Measurements from ENCODE around the gene FAM89B.
"Not testable (repeated sequence)": the region's sequence is repeated elsewhere in the genome, so short reads cannot be mapped to it uniquely, and the experiment has no call there.

Gene FAM89B

GRCh38 chr11:65559535-65559934 lies 12.8 kb upstream of the FAM89B start:
- DNase-seq (ENCODE audit: low read depth), result no peak
- no peak for TF ChIP-seq CTCF (conservative IDR thresholded peaks at IDR 0.05; ENCODE audit: low read depth, low read length)
- H3K4me3 ChIP-seq (ENCODE audit: low read length), result no peak overlapping the region

GRCh38 chr11:65559951-65560537 lies 12.3 kb upstream of the FAM89B start:
- H3K4me3 ChIP-seq (ENCODE audit: low read length), result no peak overlapping the region
- TF ChIP-seq CTCF (conservative IDR thresholded peaks at IDR 0.05; ENCODE audit: low read depth, low read length), result no peak
- no peak for DNase-seq (ENCODE audit: low read depth)

- peak; percentile 71 for DNase-seq (ENCODE audit: low read depth)
- TF ChIP-seq CTCF (conservative IDR thresholded peaks at IDR 0.05; ENCODE audit: low read depth, low read length), result no peak
- no peak overlapping the region for H3K4me3 ChIP-seq (ENCODE audit: low read length)
These were observed 11.6 kb upstream of the FAM89B start for GRCh38 chr11:65560555-65561418.

GRCh38 chr11:65562020-65562419 lies 10.3 kb upstream of the FAM89B start:
- H3K4me3 ChIP-seq (ENCODE audit: low read length), result no peak overlapping the region
- TF ChIP-seq CTCF (conservative IDR thresholded peaks at IDR 0.05; ENCODE audit: low read depth, low read length), result no peak
- no peak for DNase-seq (ENCODE audit: low read depth)

GRCh38 chr11:65562788-65563187 lies 9.6 kb upstream of the FAM89B start:
- DNase-seq (ENCODE audit: low read depth), result no peak
- TF ChIP-seq CTCF (conservative IDR thresholded peaks at IDR 0.05; ENCODE audit: low read depth, low read length), result no peak

GRCh38 chr11:65563601-65564000 lies 8.7 kb upstream of the FAM89B start:
- no peak for TF ChIP-seq CTCF (conservative IDR thresholded peaks at IDR 0.05; ENCODE audit: low read depth, low read length)
- H3K4me3 ChIP-seq (ENCODE audit: low read length), result no peak overlapping the region
- no peak for DNase-seq (ENCODE audit: low read depth)

More at GRCh38 chr11:65562788-65563187, 9.6 kb upstream of the FAM89B start:
- no peak overlapping the region for H3K4me3 ChIP-seq (ENCODE audit: low read length)

- DNase-seq (ENCODE audit: low read depth), result not testable (repeated sequence)
These were observed 7.3 kb upstream of the FAM89B start for GRCh38 chr11:65564879-65565559.

More at GRCh38 chr11:65564879-65565559, 7.3 kb upstream of the FAM89B start:
- H3K4me3 ChIP-seq (ENCODE audit: low read length), result not testable (repeated sequence)
